GM21515 (cell line): ENCODE measurements around the gene CPSF3.
A peak's percentile ranks its signal among the peaks of the same experiment; 100 is the strongest.

Experiments used
- ATAC-seq: cut with Tn5 transposase; IDR thresholded peaks from one replicate; pipeline ENCODE4 v1.9.1; 2021; ENCODE audit not compliant: unreplicated experiment

The CPSF3 gene

DNA sequence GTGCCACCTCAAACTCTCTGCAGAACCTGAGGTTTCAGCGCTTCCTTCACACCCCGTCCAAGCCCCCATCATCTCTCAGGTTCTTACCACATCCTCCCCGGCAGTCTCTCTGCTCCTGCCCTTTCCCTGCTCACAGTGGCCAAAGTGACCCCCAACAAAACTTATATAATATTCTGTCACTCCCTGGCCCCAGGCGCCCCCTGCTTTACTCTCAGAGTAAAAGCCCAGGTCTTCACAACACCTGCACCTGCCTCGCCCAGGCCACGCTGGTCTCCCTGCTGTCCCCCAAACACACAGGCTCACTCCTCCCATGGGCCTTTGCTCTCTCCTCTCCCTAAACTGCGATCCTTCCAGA lies 6.5 kb upstream of the CPSF3 start:
- no peak for ATAC-seq

DNA sequence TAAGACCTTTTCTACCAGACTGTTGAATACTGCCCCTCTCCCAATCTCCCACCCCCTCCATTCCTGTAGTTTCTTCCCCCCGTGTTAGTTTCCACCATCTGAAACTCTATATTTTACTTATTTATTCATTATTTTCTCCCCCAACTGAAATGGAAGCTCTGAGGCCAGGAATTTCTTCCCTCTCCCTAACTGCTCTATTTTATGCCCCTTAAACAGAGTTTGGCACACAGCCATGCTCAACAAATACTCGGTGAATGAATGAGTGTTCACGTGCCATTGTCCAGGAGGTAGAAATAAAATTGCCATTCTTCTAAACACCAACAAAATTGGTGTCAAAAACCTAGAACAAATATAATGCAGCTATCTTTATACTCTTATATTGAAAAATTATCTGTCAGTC lies 5.7 kb upstream of the CPSF3 start:
- no peak for ATAC-seq

DNA sequence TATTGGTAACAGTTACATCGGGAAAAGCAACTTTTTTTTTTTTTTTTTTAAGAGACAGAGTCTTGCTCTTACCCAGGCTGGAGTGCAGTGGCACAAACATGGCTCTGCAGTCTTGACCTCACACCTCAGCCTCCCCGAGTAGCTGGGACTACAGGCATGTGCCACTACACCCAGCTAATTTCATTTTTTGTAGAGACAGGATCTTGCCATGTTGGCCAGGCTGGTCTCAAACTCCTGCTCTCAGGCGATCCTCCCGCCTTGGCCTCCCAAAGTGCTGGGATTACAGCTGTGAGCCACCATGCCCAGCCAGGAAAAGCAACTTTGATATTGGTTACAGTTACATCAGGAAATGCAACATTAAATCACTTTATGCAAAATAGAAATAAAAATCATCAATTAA lies 4.7 kb upstream of the CPSF3 start:
- no peak for ATAC-seq

DNA sequence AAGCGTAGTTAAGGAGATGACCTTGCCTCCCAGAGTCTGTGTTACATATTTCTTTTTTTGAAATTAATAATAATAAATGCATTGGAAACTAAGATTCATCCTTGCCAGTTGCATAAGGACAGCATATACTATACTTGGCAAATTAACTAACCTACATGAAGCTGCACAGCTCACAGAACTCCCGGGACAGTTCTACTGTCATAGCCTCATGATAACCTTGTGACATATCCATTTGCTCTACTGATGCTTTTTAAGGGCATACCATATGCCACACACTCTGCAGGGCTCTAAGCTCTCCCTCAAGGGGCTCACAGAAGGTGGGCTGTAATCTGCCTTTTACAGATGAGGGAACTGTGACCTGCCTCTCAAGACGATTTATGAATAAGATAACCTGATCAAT lies 3.9 kb upstream of the CPSF3 start:
- ATAC-seq: no peak

DNA sequence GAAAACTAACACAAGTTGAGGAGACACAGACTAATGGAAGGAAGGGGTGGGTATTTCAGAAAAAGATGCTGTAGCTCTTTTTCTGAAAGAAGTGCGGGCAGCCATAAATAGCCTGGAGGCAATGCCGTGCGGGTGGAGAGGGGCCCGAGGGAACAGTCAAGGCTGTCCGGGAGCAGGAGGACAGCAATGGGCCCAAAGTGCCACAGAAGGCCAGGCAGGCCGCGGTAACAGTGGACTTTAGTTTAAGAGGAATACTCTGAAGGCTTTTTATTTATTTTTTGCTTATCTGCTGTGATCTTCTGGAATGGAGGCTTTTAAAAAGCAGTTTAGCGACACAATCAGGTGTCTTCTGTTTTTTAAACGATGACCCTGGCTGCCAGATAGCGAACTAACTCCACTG lies 3.0 kb upstream of the CPSF3 start:
- ATAC-seq: no peak

DNA sequence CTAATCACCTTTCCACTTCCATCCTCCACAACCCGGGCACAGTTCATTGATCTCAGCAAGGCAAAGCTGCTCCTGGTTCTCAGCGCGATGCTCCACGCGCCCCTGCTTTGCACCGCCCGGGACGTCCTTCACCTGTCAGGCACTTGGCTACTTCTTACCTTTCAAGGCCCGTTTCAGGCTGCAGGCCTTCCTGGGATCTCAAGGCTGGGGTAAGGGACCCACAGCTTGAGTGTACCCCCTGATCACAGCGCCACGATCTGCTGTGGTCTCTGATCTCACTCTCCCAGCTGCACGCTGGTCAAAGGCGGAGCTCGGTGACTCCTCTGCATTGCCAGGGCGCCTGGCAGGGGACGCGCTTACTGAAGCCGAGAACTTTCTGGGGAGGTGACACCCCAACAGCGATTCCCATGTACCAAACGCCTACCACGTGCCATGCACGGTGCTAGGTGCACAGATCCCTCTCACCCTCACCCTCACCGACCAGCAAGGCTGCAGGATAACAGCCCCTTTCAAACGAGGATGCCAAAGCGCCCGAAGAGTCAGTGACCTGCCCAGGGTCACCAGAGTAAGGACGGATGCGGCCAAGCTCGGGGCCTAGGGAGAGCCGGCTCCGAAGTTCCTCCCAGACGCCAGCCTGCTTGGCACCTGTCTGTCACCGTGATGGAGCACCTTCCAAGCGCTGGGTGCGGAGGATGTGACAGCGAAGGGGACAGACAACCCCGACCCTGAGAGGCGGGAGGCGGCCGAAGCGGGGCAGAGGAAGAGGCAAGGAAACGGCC lies 944 bp upstream of the CPSF3 start:
- peak; percentile 32 for ATAC-seq

DNA sequence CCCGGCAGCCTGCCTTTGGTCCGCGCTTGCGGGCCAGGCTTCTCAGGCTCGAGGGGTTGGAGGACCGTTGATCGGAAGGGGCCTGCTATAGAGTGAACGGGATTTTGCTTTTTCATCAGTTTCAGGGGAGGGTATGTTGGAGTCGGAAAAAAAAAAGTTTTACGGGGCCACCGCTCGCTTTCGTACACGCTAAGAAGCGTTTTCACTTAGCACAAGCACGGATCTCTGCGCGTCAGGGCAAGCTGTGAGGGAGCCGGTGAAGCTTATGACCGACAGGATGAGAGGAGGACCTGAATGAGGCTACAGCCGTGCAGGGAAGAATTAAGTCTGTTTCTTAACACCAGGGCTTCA lies 443 bp downstream of the CPSF3 start:
- ATAC-seq: peak; percentile 5

DNA sequence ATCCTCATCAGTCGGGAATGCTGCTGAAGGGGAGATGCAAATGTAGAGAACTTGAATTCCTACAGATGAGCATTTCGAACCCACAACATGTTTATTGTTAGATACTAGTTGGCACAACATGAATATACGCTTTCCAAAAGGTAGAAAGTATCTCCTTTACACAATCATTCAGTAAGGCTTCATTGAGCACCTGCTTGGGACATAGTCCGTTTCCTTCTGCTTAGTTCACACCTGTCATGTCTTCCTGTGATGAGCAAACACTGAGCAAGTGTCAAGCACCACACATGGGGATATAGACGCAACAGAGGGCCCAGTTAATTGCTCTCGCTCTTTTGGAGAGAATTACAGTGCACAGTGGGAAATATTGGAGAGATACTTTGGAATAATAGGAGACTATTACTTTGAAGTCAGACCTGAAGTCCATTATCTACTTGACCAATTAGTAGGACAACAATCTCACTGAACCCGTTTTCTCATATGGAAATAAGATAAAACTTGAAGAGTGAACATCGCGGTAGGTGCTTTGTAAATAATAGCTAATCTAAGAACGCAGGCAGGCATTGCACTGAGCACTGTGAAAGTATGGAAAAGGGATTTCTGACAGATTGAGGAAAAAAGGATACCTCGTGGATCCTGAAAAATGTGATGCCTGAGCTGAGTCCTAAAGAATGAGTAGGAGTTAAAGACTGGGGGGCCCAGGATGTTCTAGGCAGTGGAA lies 1.2 kb downstream of the CPSF3 start:
- no peak for ATAC-seq

DNA sequence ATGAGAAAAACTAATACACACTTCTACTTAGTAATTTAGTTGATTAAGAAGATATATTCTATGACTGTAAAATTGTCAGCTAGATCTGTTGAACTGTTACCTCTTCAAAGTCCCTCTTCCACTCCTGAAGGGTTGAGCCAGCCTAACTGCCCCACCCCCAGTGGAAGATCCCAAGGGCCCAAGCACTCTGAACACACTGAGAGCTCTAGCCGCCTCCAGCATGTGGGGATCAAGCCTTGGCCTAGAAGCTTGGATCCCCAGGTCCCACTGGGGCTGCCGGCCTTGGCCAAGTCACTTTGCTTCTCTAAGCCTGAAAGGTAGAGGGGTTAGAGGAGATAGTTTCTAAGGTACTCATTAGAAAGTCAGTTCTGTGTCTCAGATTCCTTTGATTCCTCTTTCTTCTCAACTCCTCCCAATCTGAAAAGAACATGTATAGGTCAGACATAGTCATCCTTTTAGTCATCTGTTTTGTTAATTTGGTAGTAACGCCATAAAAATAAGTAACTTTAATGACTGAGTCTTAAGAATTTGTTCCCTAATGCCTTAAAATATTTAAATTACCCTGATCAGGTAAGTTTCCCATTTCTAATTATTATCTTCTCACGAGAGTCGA lies 5.6 kb downstream of the CPSF3 start:
- no peak for ATAC-seq

DNA sequence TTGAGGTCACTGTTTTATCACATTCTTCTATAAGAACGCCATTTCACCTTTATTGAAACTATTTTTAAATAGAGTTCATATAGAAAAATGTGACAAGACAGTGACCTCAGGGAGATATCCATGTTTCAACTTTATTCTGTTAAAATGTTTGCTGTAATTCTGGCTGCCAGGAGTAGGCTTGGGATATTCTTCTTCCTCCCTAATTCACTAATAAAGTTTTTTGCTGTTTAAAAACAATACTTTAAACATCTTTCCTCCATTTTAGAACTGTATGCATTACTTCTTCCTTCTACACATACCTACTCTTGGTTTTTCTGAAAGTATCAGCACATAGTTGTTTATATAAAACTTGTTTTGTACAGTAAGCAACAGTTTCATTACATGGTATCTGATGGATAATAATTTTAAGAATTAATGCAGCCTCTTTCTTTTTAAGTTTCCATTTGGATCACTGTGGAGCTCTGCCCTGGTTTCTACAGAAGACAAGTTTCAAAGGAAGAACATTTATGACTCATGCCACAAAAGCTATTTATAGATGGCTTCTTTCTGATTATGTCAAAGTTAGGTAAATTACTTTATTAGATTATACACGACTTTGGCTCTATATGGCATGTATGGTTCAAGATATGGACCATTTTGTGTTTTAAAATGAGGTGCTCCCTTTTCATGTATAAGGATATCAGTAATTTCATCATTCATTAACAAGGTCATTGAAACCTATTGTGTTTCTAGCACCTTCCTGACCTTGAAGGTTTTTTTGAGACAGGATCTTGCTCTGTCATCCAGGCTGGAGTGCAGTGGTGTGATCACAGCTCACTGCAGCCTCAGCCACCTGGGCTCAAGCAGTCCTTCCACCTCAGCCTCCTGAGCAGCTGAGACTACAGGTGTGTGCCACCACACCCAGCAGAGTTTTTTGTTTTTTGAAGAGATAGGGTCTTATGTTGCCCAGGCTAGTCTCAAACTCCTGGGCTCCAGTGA lies 7.2 kb downstream of the CPSF3 start:
- ATAC-seq: no peak

DNA sequence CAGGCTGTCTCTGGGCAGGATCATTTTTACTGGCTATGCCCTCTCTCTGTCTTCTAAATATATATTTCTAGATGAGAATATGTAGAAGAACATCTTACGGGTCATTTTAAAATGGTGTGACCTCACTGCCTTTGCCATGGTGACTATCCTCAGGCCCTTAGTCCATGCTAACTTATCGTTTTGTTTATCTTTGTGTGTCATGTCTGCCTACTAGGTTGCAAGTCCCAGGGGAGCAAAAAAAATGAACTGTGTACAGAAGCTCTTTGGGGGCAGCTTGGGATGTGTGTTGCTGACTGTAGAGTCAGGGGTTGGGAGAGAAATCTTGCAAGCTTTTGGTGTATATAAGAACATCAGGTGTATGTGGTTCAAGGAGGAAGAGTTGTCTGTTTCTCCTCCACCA lies 11.0 kb downstream of the CPSF3 start:
- ATAC-seq: no peak

DNA sequence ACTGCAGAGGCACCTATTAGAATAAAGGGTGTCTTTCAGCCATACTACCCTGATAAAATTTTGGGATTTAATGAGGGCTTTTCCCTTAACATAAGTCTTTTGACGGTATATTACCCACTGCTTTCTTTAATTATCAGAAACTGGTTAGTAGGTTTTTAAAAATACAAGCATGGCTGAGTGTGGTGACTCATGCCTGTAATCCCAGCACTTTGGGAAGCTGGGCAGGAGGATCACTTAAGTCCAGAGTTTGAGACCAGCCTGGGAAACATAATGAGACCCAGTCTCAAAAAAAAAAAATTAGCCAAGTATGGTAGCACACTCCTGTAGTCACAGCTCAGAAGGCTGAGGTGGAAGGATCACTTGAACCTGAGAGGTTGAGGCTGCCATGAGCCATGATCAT lies 16.1 kb downstream of the CPSF3 start:
- ATAC-seq: no peak

DNA sequence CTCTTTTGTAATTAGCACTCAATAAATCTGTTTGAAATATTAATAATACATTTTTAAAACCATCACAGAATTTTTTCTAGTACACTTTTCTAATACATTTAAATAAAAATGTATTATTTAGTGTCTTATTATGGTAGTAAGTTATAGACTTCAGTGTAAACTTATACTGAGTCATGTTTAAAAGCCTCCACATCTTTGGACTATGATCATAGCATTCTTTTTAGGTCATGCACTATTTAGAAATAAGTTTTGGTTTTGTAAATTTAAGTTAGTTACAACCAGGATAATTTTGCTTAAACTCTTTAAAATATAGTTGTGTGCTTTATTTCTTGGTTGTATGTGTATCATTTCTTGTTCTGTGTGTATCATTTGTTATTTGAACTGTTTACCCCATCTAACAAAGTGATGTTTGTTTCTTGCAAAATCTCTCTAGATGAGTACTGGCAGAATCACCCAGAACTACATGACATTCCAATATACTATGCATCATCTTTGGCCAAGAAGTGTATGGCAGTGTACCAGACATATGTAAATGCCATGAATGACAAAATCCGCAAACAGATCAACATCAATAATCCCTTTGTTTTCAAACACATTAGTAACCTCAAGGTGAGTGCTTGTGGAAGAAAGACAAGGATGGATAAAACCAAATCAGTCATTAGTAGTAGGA lies 16.7 kb downstream of the CPSF3 start:
- no peak for ATAC-seq

DNA sequence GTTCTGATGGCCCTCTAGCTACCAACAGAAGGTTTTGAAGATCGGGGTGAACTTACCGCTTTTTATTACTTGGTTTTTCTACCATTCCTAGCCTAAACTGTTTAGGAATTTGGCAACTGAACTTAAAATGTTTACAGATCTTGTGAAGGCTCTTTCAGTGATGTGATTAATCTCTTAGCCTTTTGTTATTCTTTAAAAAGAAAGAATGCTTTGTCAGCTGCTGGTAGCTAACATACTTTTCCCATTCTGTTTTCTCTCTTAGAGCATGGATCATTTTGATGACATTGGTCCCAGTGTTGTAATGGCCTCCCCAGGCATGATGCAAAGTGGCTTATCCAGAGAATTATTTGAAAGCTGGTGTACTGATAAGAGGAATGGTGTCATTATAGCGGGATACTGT lies 18.1 kb downstream of the CPSF3 start:
- no peak for ATAC-seq

DNA sequence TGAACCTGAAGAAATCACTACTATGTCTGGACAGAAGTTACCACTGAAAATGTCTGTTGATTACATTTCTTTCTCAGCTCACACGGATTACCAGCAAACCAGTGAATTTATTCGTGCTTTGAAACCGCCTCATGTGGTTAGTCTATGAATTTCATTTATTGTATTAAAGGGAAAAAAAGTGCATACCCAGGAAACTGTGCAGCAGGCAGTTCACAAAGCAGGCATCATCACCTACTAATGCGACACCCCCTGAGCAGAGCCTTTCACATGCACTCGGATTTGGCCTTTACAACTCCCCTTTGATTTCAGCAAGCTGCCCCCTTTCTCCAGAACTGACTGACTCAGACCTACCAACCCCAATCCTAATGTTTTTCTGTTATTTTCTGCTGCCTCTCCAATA lies 20.1 kb downstream of the CPSF3 start:
- ATAC-seq: no peak

DNA sequence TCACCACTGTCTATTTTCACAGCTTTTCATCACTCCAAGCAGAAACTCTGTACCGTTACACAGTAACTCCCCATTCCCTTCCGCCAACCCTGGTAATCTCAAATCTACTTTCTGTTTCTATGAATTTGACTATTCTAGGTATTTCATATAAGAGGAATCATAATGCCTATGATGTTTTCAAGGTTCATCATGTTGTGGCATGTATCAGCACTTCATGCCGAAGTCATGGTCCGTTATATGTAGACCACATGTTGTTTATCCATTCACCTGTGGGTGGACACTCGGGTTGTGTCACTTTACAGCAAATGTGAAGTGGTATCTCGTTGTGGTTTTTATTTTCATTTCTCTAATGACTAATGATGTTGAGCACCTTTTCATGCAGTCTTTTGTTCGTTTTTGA lies 21.6 kb downstream of the CPSF3 start:
- no peak for ATAC-seq

DNA sequence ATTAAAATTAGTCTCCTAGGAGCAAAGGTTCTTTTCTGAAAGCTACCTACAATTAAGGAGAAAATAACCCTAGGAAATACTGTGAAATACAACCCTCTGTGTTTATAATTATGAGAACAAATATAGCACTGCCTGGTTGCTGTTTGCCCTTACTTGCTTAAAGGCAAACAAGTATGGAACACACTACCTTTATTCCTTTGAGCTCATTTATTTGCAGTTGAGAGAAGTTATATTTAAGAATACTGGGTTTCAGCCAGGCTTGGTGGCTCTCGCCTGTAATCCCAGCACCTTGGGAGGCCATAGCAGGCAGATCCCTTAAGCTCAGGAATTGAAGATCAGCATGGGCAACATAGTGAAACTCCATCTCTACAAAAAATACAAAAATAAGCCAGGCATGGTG lies 27.8 kb downstream of the CPSF3 start:
- no peak for ATAC-seq

DNA sequence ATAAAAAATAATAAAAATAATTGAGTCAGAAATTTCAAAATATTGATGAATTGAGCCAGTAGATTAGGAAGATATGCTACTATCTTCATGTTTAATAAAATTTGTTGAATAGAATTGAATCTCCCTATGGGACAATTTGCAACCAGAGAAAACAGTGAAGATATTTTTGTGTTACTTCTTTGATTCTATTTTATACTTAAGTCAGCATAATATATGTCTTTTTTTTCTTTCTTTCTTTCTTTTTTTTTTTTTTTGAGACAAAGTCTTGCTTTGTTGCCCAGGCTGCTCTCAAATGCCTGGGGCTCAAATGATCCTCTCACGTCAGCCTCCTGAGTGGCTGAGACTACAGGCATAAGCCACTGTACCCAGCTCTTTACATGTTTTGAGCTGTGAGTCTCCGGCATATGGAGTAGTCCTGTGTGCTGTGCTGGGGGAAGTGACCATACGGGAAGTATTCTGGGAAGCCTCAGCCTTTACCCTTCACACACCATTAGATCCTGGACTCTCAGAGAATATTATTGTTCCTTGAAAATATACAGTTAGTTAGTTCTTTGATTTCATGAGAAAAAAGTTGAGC lies 37.1 kb downstream of the CPSF3 start:
- ATAC-seq: no peak

DNA sequence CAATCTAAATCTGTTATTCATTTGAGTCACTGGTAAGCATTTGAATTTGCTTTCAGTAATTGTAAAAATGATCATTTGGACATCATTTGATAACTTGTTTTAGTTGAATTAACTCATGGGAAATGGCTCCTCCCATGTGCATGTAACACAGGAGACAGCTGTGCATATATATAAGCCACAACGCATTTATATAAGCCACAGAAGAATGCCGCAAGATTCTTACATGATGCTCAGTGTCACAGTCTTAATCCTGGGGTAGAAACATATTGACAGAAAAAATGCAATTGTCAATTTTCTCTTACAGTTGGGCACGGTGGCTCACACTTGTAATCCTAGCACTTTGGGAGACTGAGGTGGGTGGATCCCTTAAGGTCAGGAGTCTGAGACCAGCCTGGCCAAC lies 37.6 kb downstream of the CPSF3 start:
- no peak for ATAC-seq

DNA sequence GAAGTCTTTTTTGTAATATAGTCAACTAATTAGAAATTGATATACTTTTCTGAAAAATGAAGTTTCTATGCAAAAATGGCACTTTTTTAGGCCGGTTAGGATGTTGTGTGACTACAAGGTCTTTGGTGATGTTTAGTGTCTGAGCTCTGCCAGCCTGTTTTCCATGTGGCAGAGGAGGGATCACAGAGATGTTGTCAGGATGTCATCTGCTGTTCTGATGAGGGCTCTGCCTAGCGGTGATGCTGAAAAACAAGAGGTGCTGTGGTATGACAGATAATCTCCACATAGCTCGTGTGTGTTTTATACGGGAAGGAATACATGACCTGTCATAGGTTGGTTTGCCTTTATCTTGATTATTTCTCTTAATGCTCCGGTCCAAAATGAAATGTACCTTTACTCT lies 38.9 kb downstream of the CPSF3 start:
- no peak for ATAC-seq
